ENCODE measurements around the gene SPC25. TPM values are rescaled to one million over a fixed set of nuclear protein-coding genes. Genes with fewer than 3 reads are reported as not detected.

The SPC25 gene
- total RNA-seq, 1 donor, result 1.1 TPM

GRCh38 chr2:168852481-168852880 lies 37.7 kb downstream of the SPC25 start:
- TF ChIP-seq CTCF (IDR thresholded peaks at IDR 0.05; ENCODE audit: extremely low read depth, low read depth, low read length), result no peak
- Histone ChIP-seq H3K4me1 (ENCODE audit: insufficient read depth, low read length) (no peaks in the 10 kb centered on the region), H3K36me3 (ENCODE audit: insufficient read depth, low read length) (no peaks in the 10 kb centered on the region), H3K4me2 (ENCODE audit: insufficient read depth, low read length) (no peak overlapping the region), H2AFZ (ENCODE audit: low read length) (no peak overlapping the region), H3K4me3 (ENCODE audit: insufficient read depth, low read length) (no peak overlapping the region), H3K27ac (ENCODE audit: low read depth, low read length) (no peak overlapping the region), H3K79me2 (ENCODE audit: insufficient read depth, low read length) (no peaks in the 10 kb centered on the region), H3K27me3 (ENCODE audit: insufficient read depth, low read length) (no peaks in the 10 kb centered on the region), H4K20me1 (ENCODE audit: insufficient read depth, low read length) (no peaks in the 10 kb centered on the region), H3K9me3 (ENCODE audit: low read depth, low read length) (no peaks in the 10 kb centered on the region)
- no peak for DNase-seq (ENCODE audit: insufficient read length, low spot score, missing footprints)

GRCh38 chr2:168851674-168852320 lies 38.4 kb downstream of the SPC25 start:
- no peak overlapping the region for H2AFZ ChIP-seq (ENCODE audit: low read length)
- no peak overlapping the region for H3K4me3 ChIP-seq (ENCODE audit: insufficient read depth, low read length)
- no peaks in the 10 kb centered on the region for H3K4me1 ChIP-seq (ENCODE audit: insufficient read depth, low read length)
- H3K9me3 ChIP-seq (ENCODE audit: low read depth, low read length), result no peaks in the 10 kb centered on the region
- H3K36me3 ChIP-seq (ENCODE audit: insufficient read depth, low read length), result no peaks in the 10 kb centered on the region
- no peak overlapping the region for H3K4me2 ChIP-seq (ENCODE audit: insufficient read depth, low read length)
- no peaks in the 10 kb centered on the region for H4K20me1 ChIP-seq (ENCODE audit: insufficient read depth, low read length)
- DNase-seq (ENCODE audit: insufficient read length, low spot score, missing footprints), result no peak
- no peak for TF ChIP-seq CTCF (IDR thresholded peaks at IDR 0.05; ENCODE audit: extremely low read depth, low read depth, low read length)
- H3K27me3 ChIP-seq (ENCODE audit: insufficient read depth, low read length), result no peaks in the 10 kb centered on the region
- H3K79me2 ChIP-seq (ENCODE audit: insufficient read depth, low read length), result no peaks in the 10 kb centered on the region
- no peak overlapping the region for H3K27ac ChIP-seq (ENCODE audit: low read depth, low read length)

- no peak for TF ChIP-seq CTCF (IDR thresholded peaks at IDR 0.05; ENCODE audit: extremely low read depth, low read depth, low read length)
- H2AFZ ChIP-seq (ENCODE audit: low read length), result no peak overlapping the region
- no peaks in the 10 kb centered on the region for H3K4me1 ChIP-seq (ENCODE audit: insufficient read depth, low read length)
- no peaks in the 10 kb centered on the region for H3K9me3 ChIP-seq (ENCODE audit: low read depth, low read length)
- no peaks in the 10 kb centered on the region for H3K36me3 ChIP-seq (ENCODE audit: insufficient read depth, low read length)
- H4K20me1 ChIP-seq (ENCODE audit: insufficient read depth, low read length), result no peaks in the 10 kb centered on the region
- no peak overlapping the region for H3K4me3 ChIP-seq (ENCODE audit: insufficient read depth, low read length)
- H3K79me2 ChIP-seq (ENCODE audit: insufficient read depth, low read length), result no peaks in the 10 kb centered on the region
- H3K4me2 ChIP-seq (ENCODE audit: insufficient read depth, low read length), result no peak overlapping the region
- DNase-seq (ENCODE audit: insufficient read length, low spot score, missing footprints), result no peak
- no peak overlapping the region for H3K27ac ChIP-seq (ENCODE audit: low read depth, low read length)
- H3K27me3 ChIP-seq (ENCODE audit: insufficient read depth, low read length), result no peaks in the 10 kb centered on the region
Measured at GRCh38 chr2:168850846-168851245, 39.4 kb downstream of the SPC25 start.

- no peaks in the 10 kb centered on the region for H3K79me2 ChIP-seq (ENCODE audit: insufficient read depth, low read length)
Measured at GRCh38 chr2:168849610-168850009, 40.6 kb downstream of the SPC25 start.

More at GRCh38 chr2:168849610-168850009, 40.6 kb downstream of the SPC25 start:
- no peaks in the 10 kb centered on the region for H3K36me3 ChIP-seq (ENCODE audit: insufficient read depth, low read length)
- H3K4me1 ChIP-seq (ENCODE audit: insufficient read depth, low read length), result no peaks in the 10 kb centered on the region
- no peak overlapping the region for H3K4me3 ChIP-seq (ENCODE audit: insufficient read depth, low read length)
- H3K9me3 ChIP-seq (ENCODE audit: low read depth, low read length), result no peaks in the 10 kb centered on the region
- no peaks in the 10 kb centered on the region for H3K27me3 ChIP-seq (ENCODE audit: insufficient read depth, low read length)
- peak; percentile 22 for TF ChIP-seq CTCF (IDR thresholded peaks at IDR 0.05; ENCODE audit: extremely low read depth, low read depth, low read length)
- peak; percentile 76 for DNase-seq (ENCODE audit: insufficient read length, low spot score, missing footprints)
- no peak overlapping the region for H3K27ac ChIP-seq (ENCODE audit: low read depth, low read length)
- H2AFZ ChIP-seq (ENCODE audit: low read length), result no peak overlapping the region
- no peak overlapping the region for H3K4me2 ChIP-seq (ENCODE audit: insufficient read depth, low read length)
- H4K20me1 ChIP-seq (ENCODE audit: insufficient read depth, low read length), result no peaks in the 10 kb centered on the region
